ENCODE data around the gene DGKG. TPM values are rescaled to one million over a fixed set of nuclear protein-coding genes. Genes with fewer than 3 reads are reported as not detected.

Gene DGKG
- total RNA-seq, 4 donors from 2014 or later: 14.5 to 35.1 (median 20.3) TPM

- intact Hi-C loops (cut with DNase I): no loop called here
- no peaks in the 10 kb centered on the region for H3K36me3 ChIP-seq
- H3K4me3 ChIP-seq (replicated peaks in 1 of 3): no peak overlapping the region
- H3K9me3 ChIP-seq: no peaks in the 10 kb centered on the region
- WGBS, 2 donors: 69 to 78% methylated on average over 8 of the region's 8 CpGs
- DNase-seq: no peak
- no peak overlapping the region for H3K27ac ChIP-seq
- no peak for TF ChIP-seq POLR2A (IDR thresholded peaks at IDR 0.05)
- TF ChIP-seq, protein P1, sequence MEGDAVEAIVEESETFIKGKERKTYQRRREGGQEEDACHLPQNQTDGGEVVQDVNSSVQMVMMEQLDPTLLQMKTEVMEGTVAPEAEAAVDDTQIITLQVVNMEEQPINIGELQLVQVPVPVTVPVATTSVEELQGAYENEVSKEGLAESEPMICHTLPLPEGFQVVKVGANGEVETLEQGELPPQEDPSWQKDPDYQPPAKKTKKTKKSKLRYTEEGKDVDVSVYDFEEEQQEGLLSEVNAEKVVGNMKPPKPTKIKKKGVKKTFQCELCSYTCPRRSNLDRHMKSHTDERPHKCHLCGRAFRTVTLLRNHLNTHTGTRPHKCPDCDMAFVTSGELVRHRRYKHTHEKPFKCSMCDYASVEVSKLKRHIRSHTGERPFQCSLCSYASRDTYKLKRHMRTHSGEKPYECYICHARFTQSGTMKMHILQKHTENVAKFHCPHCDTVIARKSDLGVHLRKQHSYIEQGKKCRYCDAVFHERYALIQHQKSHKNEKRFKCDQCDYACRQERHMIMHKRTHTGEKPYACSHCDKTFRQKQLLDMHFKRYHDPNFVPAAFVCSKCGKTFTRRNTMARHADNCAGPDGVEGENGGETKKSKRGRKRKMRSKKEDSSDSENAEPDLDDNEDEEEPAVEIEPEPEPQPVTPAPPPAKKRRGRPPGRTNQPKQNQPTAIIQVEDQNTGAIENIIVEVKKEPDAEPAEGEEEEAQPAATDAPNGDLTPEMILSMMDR (IDR thresholded peaks at IDR 0.05): no peak
- H3K27me3 ChIP-seq: no peaks in the 10 kb centered on the region
- H3K4me1 ChIP-seq: peaks cover 12% of the 10 kb centered on the region in 2 donors
Observed at GRCh38 chr3:186128158-186128557, 233.9 kb downstream of the DGKG start.

- H3K27me3 ChIP-seq: no peaks in the 10 kb centered on the region
- no peaks in the 10 kb centered on the region for H3K9me3 ChIP-seq
- no peaks in the 10 kb centered on the region for H3K36me3 ChIP-seq
- no peak for DNase-seq
- no peak for TF ChIP-seq POLR2A (IDR thresholded peaks at IDR 0.05)
- TF ChIP-seq, protein P1 (IDR thresholded peaks at IDR 0.05): no peak
- no peak overlapping the region for H3K4me3 ChIP-seq (replicated peaks in 1 of 3)
- WGBS, 2 donors: 92 to 94% methylated on average over 7 of the region's 7 CpGs
- no peak overlapping the region for H3K27ac ChIP-seq
- intact Hi-C loops (cut with DNase I): no loop called here
- H3K4me1 ChIP-seq: peaks cover 12% of the 10 kb centered on the region in 2 donors
Observed at GRCh38 chr3:186127463-186127862, 234.6 kb downstream of the DGKG start.

GRCh38 chr3:186125118-186125517 is 236.9 kb downstream of the DGKG start:
- H3K36me3 ChIP-seq: no peaks in the 10 kb centered on the region
- H3K4me1 ChIP-seq: peaks cover 12 to 17% of the 10 kb centered on the region in 2 donors
- no peak for TF ChIP-seq POLR2A (IDR thresholded peaks at IDR 0.05)
- TF ChIP-seq, protein P1 (IDR thresholded peaks at IDR 0.05): no peak
- no peaks in the 10 kb centered on the region for H3K9me3 ChIP-seq
- H3K4me3 ChIP-seq (replicated peaks in 1 of 3): no peak overlapping the region
- DNase-seq: no peak
- H3K27me3 ChIP-seq: no peaks in the 10 kb centered on the region
- 76 to 97% methylated on average over 2 of the region's 2 CpGs for WGBS, 2 donors
- peak overlapping the region in 2 of 3 donors; percentile 3 to 56 for H3K27ac ChIP-seq
- intact Hi-C loops (cut with DNase I): no loop called here

DNA sequence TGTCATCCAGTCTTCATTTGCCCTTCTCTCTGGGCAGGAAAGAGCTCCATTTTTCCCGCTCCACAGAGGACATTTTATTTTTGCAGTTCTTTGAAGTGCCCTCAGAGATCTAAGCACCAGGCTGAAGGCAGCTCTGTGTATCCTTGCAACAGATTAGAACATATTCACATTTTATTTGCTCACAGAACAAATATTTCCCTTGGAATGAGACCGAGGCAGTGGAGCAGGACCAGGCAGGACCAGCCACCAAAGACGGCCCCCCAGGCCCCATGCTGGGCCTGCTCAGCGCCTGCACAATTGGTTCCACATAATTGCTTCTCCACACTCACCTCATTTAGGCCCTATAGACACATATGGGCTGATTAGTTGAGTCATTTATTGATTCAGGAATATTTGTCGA is 237.4 kb downstream of the DGKG start:
- Histone ChIP-seq H3K27ac (peak overlapping the region; percentile 3 to 56 (median 32)), H3K27me3 (no peaks in the 10 kb centered on the region), H3K36me3 (no peaks in the 10 kb centered on the region), H3K4me3 (replicated peaks in 1 of 3) (no peak overlapping the region), H3K4me1 (peaks cover 12 to 17% of the 10 kb centered on the region in 2 donors), H3K9me3 (no peaks in the 10 kb centered on the region)
- 39 to 42% methylated on average over 5 of the region's 5 CpGs for WGBS, 2 donors
- peak; percentile 67 to 72 for DNase-seq
- no peak for TF ChIP-seq POLR2A (IDR thresholded peaks at IDR 0.05)
- TF ChIP-seq, protein P1 (IDR thresholded peaks at IDR 0.05): no peak
- intact Hi-C loops (cut with DNase I): no loop called here

DNA sequence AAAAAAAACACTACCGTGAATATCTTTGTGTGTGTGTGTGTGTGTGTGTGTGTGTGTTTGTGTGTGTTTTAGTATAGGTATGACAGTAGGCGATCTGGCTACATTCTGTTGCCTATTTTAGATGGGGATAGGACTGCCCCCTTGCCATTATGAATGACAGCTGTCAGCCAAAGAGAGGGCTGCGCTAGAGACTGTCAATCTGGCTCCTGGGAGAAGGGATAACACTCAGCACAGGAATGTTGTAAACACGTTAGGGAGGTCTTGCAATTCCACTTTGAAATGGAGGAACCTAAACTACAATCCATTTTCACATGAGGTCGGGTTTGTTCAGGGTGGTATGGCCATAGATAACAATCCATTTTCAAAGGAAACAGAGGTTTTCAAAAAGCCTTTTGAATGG is 239.0 kb downstream of the DGKG start:
- Histone ChIP-seq H3K4me1 (peaks cover 12 to 17% of the 10 kb centered on the region in 2 donors), H3K9me3 (no peaks in the 10 kb centered on the region), H3K27ac (no peak overlapping the region), H3K36me3 (no peaks in the 10 kb centered on the region), H3K27me3 (no peaks in the 10 kb centered on the region), H3K4me3 (replicated peaks in 1 of 3) (no peak overlapping the region)
- intact Hi-C loops (cut with DNase I): no loop called here
- DNase-seq: no peak
- no peak for TF ChIP-seq POLR2A (IDR thresholded peaks at IDR 0.05)
- TF ChIP-seq, protein P1 (IDR thresholded peaks at IDR 0.05): no peak
- WGBS, 2 donors: 81% methylated on average over 5 of the region's 5 CpGs
